NCI-H82 (cell line): ENCODE data around the gene DDX51.
A peak's percentile ranks its signal among the peaks of the same experiment; 100 is the strongest.

Experiments
- DNase-seq: peaks from one replicate; lab custom pipeline; 2025; lab: John Stamatoyannopoulos, UW

Gene DDX51

GRCh38 chr12:132144115-132144809, at the start of gene DDX51, which contains the start of gene NOC4L:
Gene DDX51, minus strand, starts transcription at chr12:132144319. Its CDS starts 23 bp downstream, at chr12:132144296.
Gene NOC4L, plus strand, starts transcription at chr12:132144457. Its CDS starts 32 bp downstream, at chr12:132144489.
- DNase-seq, result peak; percentile 95

GRCh38 chr12:132191715-132192553, 47.8 kb upstream of the DDX51 start:
- DNase-seq, result no peak

- no peak for DNase-seq
These were observed 46.8 kb upstream of the DDX51 start for GRCh38 chr12:132190834-132191500.

- DNase-seq, result no peak
These were observed 46.1 kb upstream of the DDX51 start for GRCh38 chr12:132190012-132190755.

GRCh38 chr12:132189378-132190011, 45.4 kb upstream of the DDX51 start:
- DNase-seq, result peak; percentile 83

GRCh38 chr12:132188916-132189325, 44.8 kb upstream of the DDX51 start:
- DNase-seq, result no peak

- no peak for DNase-seq
These were observed 44.4 kb upstream of the DDX51 start for GRCh38 chr12:132188451-132188901.

- DNase-seq, result no peak
These were observed 43.7 kb upstream of the DDX51 start for GRCh38 chr12:132187646-132188450.

- no peak for DNase-seq
These were observed 42.9 kb upstream of the DDX51 start for GRCh38 chr12:132186857-132187620.

GRCh38 chr12:132186208-132186856, 42.2 kb upstream of the DDX51 start:
- no peak for DNase-seq

- no peak for DNase-seq
These were observed 41.6 kb upstream of the DDX51 start for GRCh38 chr12:132185705-132186104.

GRCh38 chr12:132182711-132183365, 38.7 kb upstream of the DDX51 start:
- no peak for DNase-seq

- DNase-seq, result no peak
These were observed 38.1 kb upstream of the DDX51 start for GRCh38 chr12:132182206-132182710.

- DNase-seq, result no peak
These were observed 37.6 kb upstream of the DDX51 start for GRCh38 chr12:132181570-132182200.

GRCh38 chr12:132180648-132181546, 36.8 kb upstream of the DDX51 start:
- DNase-seq, result no peak

GRCh38 chr12:132179431-132180362, 35.6 kb upstream of the DDX51 start:
- no peak for DNase-seq
